Stomach (tissue), 4 donors: ENCODE results near the gene ETS1.

ENCODE experiments used
- POLR2A ChIP-seq, 4 donors: fragments of 450-650 bp; IDR thresholded peaks; one replicate each; pipeline ENCODE4 v1.6.1; 2016; ENCODE audit warnings: antibody characterized with exemption in 4 of 4, control low read depth in 2 of 4, mild to moderate bottlenecking in 1 of 4, moderate library complexity in 1 of 4
- TF ChIP-seq, protein P1 (sequence below), 7 experiments: fragments of 450-650 bp in 4 of 7; fragments of 200-600 bp in 3 of 7; sonication (generic) in 3 of 7; IDR thresholded peaks; one replicate each; pipeline ENCODE4 v1.5.1; 2016 to 2019; ENCODE audit warnings: antibody characterized with exemption in 7 of 7, control low read depth in 2 of 7, mild to moderate bottlenecking in 1 of 7

DNA sequence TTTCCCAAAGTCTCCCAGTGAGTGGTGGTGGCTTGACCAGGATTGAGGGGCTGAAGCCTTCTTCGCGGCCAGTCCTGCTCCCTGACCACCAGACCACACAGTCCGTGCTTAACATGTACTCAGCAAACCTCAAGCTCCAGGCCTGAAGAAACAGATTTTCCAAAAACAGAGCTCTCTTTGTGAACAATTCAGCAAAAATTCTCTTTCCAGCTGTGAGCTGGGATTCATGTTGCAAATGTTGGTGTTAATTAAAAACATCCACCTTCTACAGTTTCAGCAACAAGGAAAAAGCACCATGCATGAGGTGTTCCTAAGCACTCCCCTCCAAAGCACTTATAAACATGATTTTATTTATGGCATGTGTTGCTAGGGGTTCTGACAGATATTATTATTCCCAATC is 129.5 kb downstream of the ETS1 start:
- no peak for TF ChIP-seq POLR2A (IDR thresholded peaks at IDR 0.05)
- TF ChIP-seq, protein P1, sequence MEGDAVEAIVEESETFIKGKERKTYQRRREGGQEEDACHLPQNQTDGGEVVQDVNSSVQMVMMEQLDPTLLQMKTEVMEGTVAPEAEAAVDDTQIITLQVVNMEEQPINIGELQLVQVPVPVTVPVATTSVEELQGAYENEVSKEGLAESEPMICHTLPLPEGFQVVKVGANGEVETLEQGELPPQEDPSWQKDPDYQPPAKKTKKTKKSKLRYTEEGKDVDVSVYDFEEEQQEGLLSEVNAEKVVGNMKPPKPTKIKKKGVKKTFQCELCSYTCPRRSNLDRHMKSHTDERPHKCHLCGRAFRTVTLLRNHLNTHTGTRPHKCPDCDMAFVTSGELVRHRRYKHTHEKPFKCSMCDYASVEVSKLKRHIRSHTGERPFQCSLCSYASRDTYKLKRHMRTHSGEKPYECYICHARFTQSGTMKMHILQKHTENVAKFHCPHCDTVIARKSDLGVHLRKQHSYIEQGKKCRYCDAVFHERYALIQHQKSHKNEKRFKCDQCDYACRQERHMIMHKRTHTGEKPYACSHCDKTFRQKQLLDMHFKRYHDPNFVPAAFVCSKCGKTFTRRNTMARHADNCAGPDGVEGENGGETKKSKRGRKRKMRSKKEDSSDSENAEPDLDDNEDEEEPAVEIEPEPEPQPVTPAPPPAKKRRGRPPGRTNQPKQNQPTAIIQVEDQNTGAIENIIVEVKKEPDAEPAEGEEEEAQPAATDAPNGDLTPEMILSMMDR (IDR thresholded peaks at IDR 0.05): no peak
